ENCODE data around the gene DLG1.
"Not testable (repeated sequence)": the region's sequence is repeated elsewhere in the genome, so short reads cannot be mapped to it uniquely, and the experiment has no call there.

DLG1 gene

DNA sequence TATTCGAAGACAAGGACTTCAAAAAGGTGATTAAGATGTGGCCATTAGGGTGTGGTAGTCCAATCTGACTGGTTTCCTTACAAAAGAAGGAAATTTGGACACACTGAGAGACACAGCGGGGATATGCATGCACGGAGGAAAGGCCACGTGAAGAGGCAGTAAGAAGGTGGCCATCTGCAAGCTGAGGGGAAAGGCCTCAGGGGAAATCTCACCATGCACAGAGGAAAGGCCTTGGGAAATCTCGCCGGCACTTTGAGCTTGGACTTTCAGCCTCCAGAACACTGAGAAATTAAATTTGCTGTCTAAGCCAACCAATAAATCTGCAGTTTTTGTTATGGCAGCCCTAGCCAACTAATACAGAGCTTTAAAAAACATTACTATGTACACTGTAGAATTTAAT, 78.8 kb downstream of the DLG1 start:
- CTCF ChIA-PET, result no interaction called here
- TF ChIP-seq, protein P1, sequence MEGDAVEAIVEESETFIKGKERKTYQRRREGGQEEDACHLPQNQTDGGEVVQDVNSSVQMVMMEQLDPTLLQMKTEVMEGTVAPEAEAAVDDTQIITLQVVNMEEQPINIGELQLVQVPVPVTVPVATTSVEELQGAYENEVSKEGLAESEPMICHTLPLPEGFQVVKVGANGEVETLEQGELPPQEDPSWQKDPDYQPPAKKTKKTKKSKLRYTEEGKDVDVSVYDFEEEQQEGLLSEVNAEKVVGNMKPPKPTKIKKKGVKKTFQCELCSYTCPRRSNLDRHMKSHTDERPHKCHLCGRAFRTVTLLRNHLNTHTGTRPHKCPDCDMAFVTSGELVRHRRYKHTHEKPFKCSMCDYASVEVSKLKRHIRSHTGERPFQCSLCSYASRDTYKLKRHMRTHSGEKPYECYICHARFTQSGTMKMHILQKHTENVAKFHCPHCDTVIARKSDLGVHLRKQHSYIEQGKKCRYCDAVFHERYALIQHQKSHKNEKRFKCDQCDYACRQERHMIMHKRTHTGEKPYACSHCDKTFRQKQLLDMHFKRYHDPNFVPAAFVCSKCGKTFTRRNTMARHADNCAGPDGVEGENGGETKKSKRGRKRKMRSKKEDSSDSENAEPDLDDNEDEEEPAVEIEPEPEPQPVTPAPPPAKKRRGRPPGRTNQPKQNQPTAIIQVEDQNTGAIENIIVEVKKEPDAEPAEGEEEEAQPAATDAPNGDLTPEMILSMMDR (conservative IDR thresholded peaks at IDR 0.05; ENCODE audit: low read depth), result no peak
- POLR2A ChIA-PET (ENCODE audit: low non-redundant PET), result no interaction called here
- DNase-seq (ENCODE audit: low spot score), result no peak
- H3K27ac ChIP-seq, result no peak overlapping the region

DNA sequence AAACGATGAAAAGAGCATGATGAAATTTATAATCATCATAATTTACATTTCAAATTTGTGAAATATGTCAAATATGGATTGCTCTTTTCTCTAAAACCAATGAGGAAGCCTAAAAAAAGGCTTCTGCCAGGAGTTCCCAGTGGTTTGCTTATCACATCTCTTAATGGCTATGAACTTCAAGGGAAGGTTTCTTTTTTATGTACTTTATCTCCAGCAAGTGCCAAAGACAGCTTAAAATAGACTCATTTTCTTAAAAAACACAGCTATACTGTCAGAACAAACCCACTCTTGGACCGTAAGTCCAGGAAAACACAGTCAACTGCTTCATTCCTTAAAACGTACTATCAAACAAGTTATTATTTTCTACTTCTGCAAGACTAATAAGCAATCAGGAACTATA, 80.2 kb downstream of the DLG1 start:
- TF ChIP-seq, protein P1 (conservative IDR thresholded peaks at IDR 0.05; ENCODE audit: low read depth), result no peak
- POLR2A ChIA-PET (ENCODE audit: low non-redundant PET), result no interaction called here
- CTCF ChIA-PET, result no interaction called here
- H3K27ac ChIP-seq, result no peak overlapping the region
- no peak for DNase-seq (ENCODE audit: low spot score)

DNA sequence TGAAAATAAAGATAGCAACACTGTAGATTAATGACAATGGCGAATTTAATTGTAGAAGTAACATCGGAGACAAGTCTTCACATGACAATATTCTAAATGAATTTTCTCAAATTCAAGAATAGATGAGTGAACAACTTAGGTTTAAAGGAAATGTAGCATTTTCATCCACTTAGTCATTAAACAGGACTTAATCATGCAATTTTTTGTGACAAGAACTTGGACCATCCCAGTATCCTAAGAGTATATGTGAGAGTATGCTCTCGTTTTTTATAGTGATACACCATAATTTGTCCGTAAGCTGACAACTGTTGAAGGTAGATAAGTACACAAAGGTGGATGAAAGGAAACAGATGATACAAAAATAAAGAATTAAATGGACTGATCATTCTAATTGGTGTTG, 81.5 kb downstream of the DLG1 start:
- ChIA-PET CTCF (interaction anchor here (0.7 kb wide), 1 partner anchor 13 kb away, joined by 4 read pairs; no protein-coding TSS in a partner anchor), POLR2A (ENCODE audit: low non-redundant PET) (no interaction called here)
- TF ChIP-seq, protein P1 (conservative IDR thresholded peaks at IDR 0.05; ENCODE audit: low read depth), result no peak
- no peak for DNase-seq (ENCODE audit: low spot score)
- no peak overlapping the region for H3K27ac ChIP-seq

DNA sequence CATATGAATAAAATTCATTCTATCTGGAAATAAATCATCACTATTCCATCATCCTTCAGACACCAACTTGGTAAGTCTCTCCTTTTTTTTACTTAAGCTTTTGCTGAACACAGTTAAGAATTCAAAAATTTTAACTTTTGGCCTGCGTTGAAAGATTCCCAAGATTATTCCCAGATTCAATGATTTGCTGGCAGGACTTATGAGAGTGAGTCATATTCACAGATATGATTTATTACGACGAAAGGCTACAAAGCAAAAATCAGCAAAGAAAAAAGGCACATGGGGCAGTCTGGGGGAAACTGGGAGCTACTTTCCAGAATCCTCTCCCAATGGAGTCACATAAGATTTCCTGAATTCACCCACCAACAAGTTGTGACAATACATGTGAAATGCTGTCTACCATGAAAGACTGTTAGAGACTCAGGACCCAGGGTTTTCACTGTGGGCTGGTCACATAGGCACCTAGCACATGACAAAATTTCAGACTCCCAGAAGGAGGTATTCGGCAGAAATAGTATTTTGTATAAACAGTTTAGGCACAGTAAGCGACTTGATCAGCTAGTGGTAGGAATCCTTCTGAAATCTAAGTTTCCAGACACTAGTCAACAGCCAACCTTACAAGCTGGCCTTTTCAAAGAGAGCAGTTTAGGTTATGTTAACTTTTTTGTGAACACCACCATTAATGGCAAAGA, 82.1 kb downstream of the DLG1 start:
- DNase-seq (ENCODE audit: low spot score), result peak; percentile 32
- POLR2A ChIA-PET (ENCODE audit: low non-redundant PET), result no interaction called here
- TF ChIP-seq, protein P1 (conservative IDR thresholded peaks at IDR 0.05; ENCODE audit: low read depth), result no peak
- CTCF ChIA-PET, result interaction anchor here (0.6 to 0.7 kb wide), 4 partner anchors 9 to 294 kb away, joined by 3 to 5 read pairs (median 4); no protein-coding TSS in a partner anchor
- H3K27ac ChIP-seq, result no peak overlapping the region

DNA sequence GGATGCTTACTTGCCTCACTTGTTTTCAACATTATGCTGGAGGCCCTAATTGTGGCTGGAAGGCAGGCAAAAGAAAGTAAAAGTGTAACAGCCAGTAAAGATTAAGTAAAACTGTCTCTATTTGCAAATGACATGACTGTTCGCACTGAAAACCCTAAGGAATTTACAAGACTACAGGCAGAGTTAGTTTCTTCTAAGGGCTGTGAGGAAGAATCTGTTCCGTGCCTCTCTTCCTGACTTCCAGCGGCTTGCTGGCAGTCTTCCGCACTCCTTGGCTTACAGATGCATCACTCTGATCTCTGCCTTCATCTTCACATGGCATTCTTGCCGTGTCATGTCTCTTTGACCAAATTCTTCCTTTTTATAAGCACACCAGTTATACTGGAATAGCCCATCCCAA, 86.1 kb downstream of the DLG1 start:
- TF ChIP-seq, protein P1 (conservative IDR thresholded peaks at IDR 0.05; ENCODE audit: low read depth), result no peak
- ChIA-PET CTCF (no interaction called here), POLR2A (ENCODE audit: low non-redundant PET) (no interaction called here)
- no peak for DNase-seq (ENCODE audit: low spot score)
- no peak overlapping the region for H3K27ac ChIP-seq

DNA sequence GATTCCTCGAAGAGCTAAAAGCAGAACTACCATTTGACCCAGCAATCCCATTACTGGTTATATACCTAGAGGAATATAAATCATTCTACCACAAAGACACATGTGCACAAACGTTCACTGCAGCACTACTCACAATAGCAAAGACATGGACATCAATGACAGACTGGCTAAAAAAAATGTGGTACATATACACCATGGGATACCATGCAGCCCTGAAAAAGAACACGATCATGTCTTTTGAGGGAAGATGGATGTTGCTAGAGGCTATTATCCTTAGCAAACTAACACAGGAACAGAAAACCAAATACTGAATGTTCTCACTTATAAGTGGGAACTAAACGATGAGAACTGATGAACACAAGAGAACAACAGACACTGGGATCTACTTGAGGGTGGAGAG, 86.7 kb downstream of the DLG1 start:
- POLR2A ChIA-PET (ENCODE audit: low non-redundant PET); DNase-seq (ENCODE audit: low spot score); CTCF ChIA-PET; H3K27ac ChIP-seq: not testable (repeated sequence)

DNA sequence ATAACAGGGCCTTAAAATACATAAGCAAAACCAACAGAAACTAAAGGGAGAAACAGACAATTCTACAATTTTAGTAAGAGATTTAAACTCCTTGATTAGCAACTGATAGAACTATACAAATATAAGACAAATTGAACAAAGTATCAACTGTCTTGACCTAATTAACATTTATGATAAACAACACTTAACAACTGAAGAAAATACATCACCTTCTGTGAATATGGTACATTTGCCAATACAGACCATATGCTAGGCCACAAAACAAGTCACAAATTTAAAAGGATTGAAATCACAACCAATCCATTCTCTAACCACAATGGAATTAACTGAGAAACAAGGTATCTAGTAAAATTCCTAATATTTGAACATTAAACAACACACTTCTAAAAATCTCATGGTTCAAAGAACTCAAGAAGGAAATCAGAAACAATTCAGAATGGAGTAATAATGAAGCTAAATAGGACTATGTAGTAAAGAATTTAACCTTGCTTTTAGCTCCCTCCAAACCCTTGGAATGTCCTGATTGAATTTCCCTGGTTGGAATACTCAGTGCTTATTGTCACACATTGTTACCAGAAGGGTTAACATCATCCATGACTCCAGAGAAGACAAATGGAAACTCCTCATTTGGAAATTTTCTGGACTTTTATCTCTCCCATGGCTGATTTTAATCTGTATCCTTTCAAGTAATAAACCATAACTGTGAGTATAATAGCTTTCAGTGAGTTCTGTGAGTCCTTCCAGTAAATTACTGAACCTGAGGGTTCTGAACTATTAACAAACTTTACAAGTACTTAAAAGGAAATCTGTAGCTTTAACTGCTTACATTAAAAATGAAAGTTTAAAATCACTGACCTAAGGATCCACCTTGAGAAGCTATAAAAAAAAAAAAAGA, 88.8 kb downstream of the DLG1 start:
- CTCF ChIA-PET, result interaction anchor here (0.7 kb wide), 1 partner anchor 490 kb away, joined by 3 read pairs; no protein-coding TSS in a partner anchor
- no peak overlapping the region for H3K27ac ChIP-seq
- TF ChIP-seq, protein P1 (conservative IDR thresholded peaks at IDR 0.05; ENCODE audit: low read depth), result no peak
- no peak for DNase-seq (ENCODE audit: low spot score)
- POLR2A ChIA-PET (ENCODE audit: low non-redundant PET), result no interaction called here
